C4-2B (cell line): ENCODE data around the gene GAS6.

Experiments used
- ZFX ChIP-seq: fragments of 450-650 bp; IDR thresholded peaks from 2 replicates; pipeline ENCODE4 v1.6.1; 2017
- TF ChIP-seq, protein P1 (sequence below): fragments of 450-650 bp; conservative IDR thresholded peaks from 2 replicates; pipeline ENCODE4 v1.5.1; 2017; ENCODE audit warnings: mild to moderate bottlenecking

DNA sequence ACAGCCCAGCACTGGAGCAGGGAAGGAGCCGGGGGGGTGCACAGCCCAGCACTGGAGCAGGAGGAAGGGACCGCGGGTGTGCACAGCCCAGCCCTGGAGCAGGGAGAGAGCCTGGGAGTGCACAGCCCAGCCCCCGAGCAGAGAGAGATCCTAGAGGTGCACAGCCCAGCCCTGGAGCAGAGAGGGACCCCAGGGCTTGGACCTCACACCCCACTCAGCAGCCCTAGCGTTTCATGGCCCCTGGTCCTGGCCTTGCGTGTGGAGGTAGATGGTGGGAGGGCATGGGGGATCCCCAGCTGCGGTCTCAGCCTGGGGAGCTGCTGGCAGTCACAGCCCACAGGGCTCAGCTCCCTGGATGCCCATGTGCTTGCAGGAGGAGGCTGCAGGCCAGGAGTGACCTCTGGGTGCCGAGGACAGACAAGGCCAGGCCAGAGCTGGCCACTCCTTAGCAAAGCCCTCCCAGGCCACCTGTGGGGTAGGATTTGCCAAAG lies 25.1 kb downstream of the GAS6 start:
- TF ChIP-seq, protein P1, sequence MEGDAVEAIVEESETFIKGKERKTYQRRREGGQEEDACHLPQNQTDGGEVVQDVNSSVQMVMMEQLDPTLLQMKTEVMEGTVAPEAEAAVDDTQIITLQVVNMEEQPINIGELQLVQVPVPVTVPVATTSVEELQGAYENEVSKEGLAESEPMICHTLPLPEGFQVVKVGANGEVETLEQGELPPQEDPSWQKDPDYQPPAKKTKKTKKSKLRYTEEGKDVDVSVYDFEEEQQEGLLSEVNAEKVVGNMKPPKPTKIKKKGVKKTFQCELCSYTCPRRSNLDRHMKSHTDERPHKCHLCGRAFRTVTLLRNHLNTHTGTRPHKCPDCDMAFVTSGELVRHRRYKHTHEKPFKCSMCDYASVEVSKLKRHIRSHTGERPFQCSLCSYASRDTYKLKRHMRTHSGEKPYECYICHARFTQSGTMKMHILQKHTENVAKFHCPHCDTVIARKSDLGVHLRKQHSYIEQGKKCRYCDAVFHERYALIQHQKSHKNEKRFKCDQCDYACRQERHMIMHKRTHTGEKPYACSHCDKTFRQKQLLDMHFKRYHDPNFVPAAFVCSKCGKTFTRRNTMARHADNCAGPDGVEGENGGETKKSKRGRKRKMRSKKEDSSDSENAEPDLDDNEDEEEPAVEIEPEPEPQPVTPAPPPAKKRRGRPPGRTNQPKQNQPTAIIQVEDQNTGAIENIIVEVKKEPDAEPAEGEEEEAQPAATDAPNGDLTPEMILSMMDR = no peak
- TF ChIP-seq ZFX = no peak
